DOHH2 (cell line): ENCODE results near the gene GABARAPL1.

Source experiments
- EZH2phosphoT487 ChIP-seq: fragments of 200-600 bp; sonication (generic); IDR thresholded peaks from 2 replicates; pipeline ENCODE4 v1.6.1; 2017; ENCODE audit warnings: borderline replicate concordance, mild to moderate bottlenecking, antibody characterized with exemption, low read length, moderate library complexity, mixed read lengths
- TF ChIP-seq, protein P1 (sequence below): fragments of 200-600 bp; sonication (generic); IDR thresholded peaks from one replicate; pipeline ENCODE4 v1.5.1; 2014; ENCODE audit warnings: antibody characterized with exemption, mild to moderate bottlenecking, low read depth, low read length; ENCODE audit not compliant: poor library complexity, severe bottlenecking

GRCh38 chr12:10214895-10215267, 2.2 kb downstream of the GABARAPL1 start:
- TF ChIP-seq, protein P1, sequence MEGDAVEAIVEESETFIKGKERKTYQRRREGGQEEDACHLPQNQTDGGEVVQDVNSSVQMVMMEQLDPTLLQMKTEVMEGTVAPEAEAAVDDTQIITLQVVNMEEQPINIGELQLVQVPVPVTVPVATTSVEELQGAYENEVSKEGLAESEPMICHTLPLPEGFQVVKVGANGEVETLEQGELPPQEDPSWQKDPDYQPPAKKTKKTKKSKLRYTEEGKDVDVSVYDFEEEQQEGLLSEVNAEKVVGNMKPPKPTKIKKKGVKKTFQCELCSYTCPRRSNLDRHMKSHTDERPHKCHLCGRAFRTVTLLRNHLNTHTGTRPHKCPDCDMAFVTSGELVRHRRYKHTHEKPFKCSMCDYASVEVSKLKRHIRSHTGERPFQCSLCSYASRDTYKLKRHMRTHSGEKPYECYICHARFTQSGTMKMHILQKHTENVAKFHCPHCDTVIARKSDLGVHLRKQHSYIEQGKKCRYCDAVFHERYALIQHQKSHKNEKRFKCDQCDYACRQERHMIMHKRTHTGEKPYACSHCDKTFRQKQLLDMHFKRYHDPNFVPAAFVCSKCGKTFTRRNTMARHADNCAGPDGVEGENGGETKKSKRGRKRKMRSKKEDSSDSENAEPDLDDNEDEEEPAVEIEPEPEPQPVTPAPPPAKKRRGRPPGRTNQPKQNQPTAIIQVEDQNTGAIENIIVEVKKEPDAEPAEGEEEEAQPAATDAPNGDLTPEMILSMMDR, result no peak
- no peak for TF ChIP-seq EZH2phosphoT487
